Liver (tissue), 3 donors: Measurements from ENCODE around the gene LRCH2.

Source experiments
- CTCF ChIP-seq: fragments of 150-350 bp; IDR thresholded peaks from 2 replicates; pipeline ENCODE4 v1.5.1; 2017; ENCODE audit warnings: improper control_type of control experiment, low read depth, low read length; ENCODE audit not compliant: missing input control
- EGR1 ChIP-seq, 2 donors: IDR thresholded peaks; 2 replicates each; pipeline ENCODE4 v1.6.1; 2016 to 2018; ENCODE audit warnings: antibody characterized with exemption in 2 of 2, low read depth in 2 of 2
- HNF4A ChIP-seq, 2 donors: conservative IDR thresholded peaks; 2 replicates each; pipeline ENCODE4 v1.6.1; 2016; ENCODE audit warnings: antibody characterized with exemption in 2 of 2, mild to moderate bottlenecking in 2 of 2
- MAX ChIP-seq: IDR thresholded peaks from 2 replicates; pipeline ENCODE4 v1.6.1; 2016; ENCODE audit warnings: antibody characterized with exemption
- RAD21 ChIP-seq, 2 donors: IDR thresholded peaks; 2 replicates each; pipeline ENCODE4 v1.6.1; 2016; ENCODE audit warnings: antibody characterized with exemption in 2 of 2, mild to moderate bottlenecking in 2 of 2
- TAF1 ChIP-seq: conservative IDR thresholded peaks from 2 replicates; pipeline ENCODE4 v1.6.1; 2016; ENCODE audit warnings: antibody characterized with exemption, mild to moderate bottlenecking
- donor health status: healthy.
- donor health status: healthy.

- TF ChIP-seq CTCF (no peak), HNF4A (conservative IDR thresholded peaks at IDR 0.05) (no peak), EGR1 (IDR thresholded peaks at IDR 0.05; ENCODE audit: low read depth in 2 of 2) (no peak), MAX (no peak), RAD21 (IDR thresholded peaks at IDR 0.05) (no peak), TAF1 (no peak)
These were observed 25.5 kb upstream of the LRCH2 start for GRCh38 chrX:115259238-115259875.
